ENCODE data around the gene CDK6.

Gene CDK6

GRCh38 chr7:92586841-92587240 is 249.5 kb downstream of the CDK6 start:
- no peak for DNase-seq (ENCODE audit: low read depth)

- no peak for DNase-seq (ENCODE audit: low read depth)
These were observed 250.0 kb downstream of the CDK6 start for GRCh38 chr7:92586403-92586802.

GRCh38 chr7:92584953-92585352 is 251.4 kb downstream of the CDK6 start:
- no peak for DNase-seq (ENCODE audit: low read depth)

GRCh38 chr7:92582948-92583347 is 253.4 kb downstream of the CDK6 start:
- DNase-seq (ENCODE audit: low read depth), result no peak

GRCh38 chr7:92576296-92576695 is 260.1 kb downstream of the CDK6 start:
- DNase-seq (ENCODE audit: low read depth), result no peak

GRCh38 chr7:92569137-92569536 is 267.2 kb downstream of the CDK6 start:
- DNase-seq (ENCODE audit: low read depth), result no peak

GRCh38 chr7:92567460-92567859 is 268.9 kb downstream of the CDK6 start:
- no peak for DNase-seq (ENCODE audit: low read depth)

GRCh38 chr7:92563345-92563744 is 273.0 kb downstream of the CDK6 start:
- DNase-seq (ENCODE audit: low read depth), result no peak

- no peak for DNase-seq (ENCODE audit: low read depth)
These were observed 275.8 kb downstream of the CDK6 start for GRCh38 chr7:92560602-92561001.

- no peak for DNase-seq (ENCODE audit: low read depth)
These were observed 278.5 kb downstream of the CDK6 start for GRCh38 chr7:92557808-92558362.

GRCh38 chr7:92557249-92557648 is 279.1 kb downstream of the CDK6 start:
- no peak for DNase-seq (ENCODE audit: low read depth)
